Lower leg skin (tissue), 4 donors: ENCODE data around the gene XRCC1. TPM values are rescaled to one million over a fixed set of nuclear protein-coding genes. Genes with fewer than 3 reads are reported as not detected.

Experiments used
- DNase-seq, 2 donors: peaks; one replicate each; pipeline ENCODE4 v3.0.0-alpha.2; 2019; ENCODE audit warnings: low spot score in 2 of 2
- H3K4me3 ChIP-seq: fragments of 200-600 bp; sonication (generic); 2 replicates; pipeline ENCODE4 v1.5.1; 2017; ENCODE audit warnings: mild to moderate bottlenecking, low read depth; ENCODE audit not compliant: poor library complexity, severe bottlenecking
- CTCF ChIP-seq, 3 donors: fragments of 450-650 bp; IDR thresholded peaks; one replicate each; pipeline ENCODE4 v1.5.1; 2016; ENCODE audit warnings: antibody characterized with exemption in 3 of 3, mild to moderate bottlenecking in 3 of 3, moderate library complexity in 2 of 3
- POLR2A ChIP-seq, 2 donors: fragments of 450-650 bp; IDR thresholded peaks; one replicate each; pipeline ENCODE4 v1.6.1; 2016 to 2017; ENCODE audit warnings: antibody characterized with exemption in 2 of 2, mild to moderate bottlenecking in 1 of 2, moderate library complexity in 1 of 2
- WGBS, 2 donors: methylation state at CpG; one replicate each; pipeline ENCODE4 v1.1.5; 2018; 5-methylcytosine and 5-hydroxymethylcytosine counted together
- intact Hi-C: fragments of 100-400 bp; cut with DNase I; formaldehyde crosslinking; loops from one replicate; pipeline ENCODE4 v1.15.0; 2023; ENCODE audit warnings: low total_unique reads
- total RNA-seq, 4 donors: library from RNA; depleted of rRNA; stranded (reverse); fragments of >200 nt; gene quantifications; one replicate each; pipeline ENCODE4 v1.1.0, GENCODE V29; 2016

The XRCC1 gene
- total RNA-seq, 4 donors from 2014 or later, result 27.9 to 37.6 (median 31.5) TPM

- TF ChIP-seq POLR2A (IDR thresholded peaks at IDR 0.05) (no peak), CTCF (IDR thresholded peaks at IDR 0.05) (no peak)
- intact Hi-C loops, result no loop called here
These were observed 37.0 kb upstream of the XRCC1 start for GRCh38 chr19:43612374-43612773.

DNA sequence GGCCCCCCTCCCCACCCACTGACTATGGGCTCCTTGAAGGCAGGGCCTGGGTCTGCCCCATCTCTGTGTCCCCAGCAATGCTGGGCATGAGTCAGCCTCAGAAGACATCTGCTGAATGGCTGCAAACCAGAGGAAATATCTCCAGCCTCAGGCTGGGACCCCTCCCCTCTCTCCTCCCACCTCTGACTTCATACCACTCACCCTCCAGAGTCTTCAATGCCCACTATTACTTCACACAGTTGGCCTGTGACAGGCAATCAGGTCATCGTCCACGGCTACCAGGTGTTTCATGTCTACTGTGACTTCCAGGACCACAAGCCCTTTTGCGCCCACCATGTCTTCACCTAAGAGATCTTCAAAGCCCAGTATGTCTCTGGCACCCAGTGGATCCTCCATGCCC lies 36.5 kb upstream of the XRCC1 start, which contains the start of gene SRRM5:
Gene SRRM5 (plus strand): TSS at position 301 of the 400 bp plus-strand sequence. CDS start 34 bp downstream, at position 335.
- no peak within 1 kb of the TSS for H3K4me3 ChIP-seq
- TF ChIP-seq CTCF (IDR thresholded peaks at IDR 0.05), result no peak
- TF ChIP-seq POLR2A (IDR thresholded peaks at IDR 0.05), result no peak
- intact Hi-C loops, result no loop called here
- no peak for DNase-seq
- 96 to 98% methylated on average over 3 of the region's 3 CpGs for WGBS, 2 donors

More at GRCh38 chr19:43612374-43612773, 37.0 kb upstream of the XRCC1 start:
- H3K4me3 ChIP-seq, result no peak overlapping the region
- 93 to 97% methylated on average over 11 to 12 of the region's 12 CpGs for WGBS, 2 donors
- DNase-seq, result no peak

GRCh38 chr19:43610493-43610892 lies 35.2 kb upstream of the XRCC1 start:
- DNase-seq, result no peak
- 77 to 84% methylated on average over 3 of the region's 3 CpGs for WGBS, 2 donors
- TF ChIP-seq POLR2A (IDR thresholded peaks at IDR 0.05) (no peak), CTCF (IDR thresholded peaks at IDR 0.05) (no peak)
- intact Hi-C loops, result no loop called here
- no peak overlapping the region for H3K4me3 ChIP-seq

DNA sequence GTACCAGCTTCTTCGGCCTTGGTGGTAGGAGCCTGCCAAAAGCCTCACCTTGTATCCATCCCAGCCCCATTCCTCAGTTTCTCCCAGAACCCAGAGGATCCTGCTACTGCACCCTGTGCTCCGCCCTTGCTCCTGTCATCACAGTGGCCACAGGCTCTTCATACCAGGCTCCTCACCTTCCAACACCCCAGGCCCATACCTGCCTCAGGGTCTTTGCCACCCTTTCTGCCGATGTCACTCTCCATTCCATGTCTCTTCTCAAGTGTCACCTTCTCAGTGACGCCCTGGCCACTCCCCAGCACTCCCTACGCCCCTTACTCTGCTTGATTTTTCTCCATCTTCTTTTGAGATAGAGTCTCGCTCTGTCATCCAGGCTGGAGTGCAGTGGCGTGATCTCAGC lies 34.5 kb upstream of the XRCC1 start:
- WGBS, 2 donors, result 76 to 84% methylated on average over 7 of the region's 7 CpGs
- DNase-seq, result no peak
- TF ChIP-seq POLR2A (IDR thresholded peaks at IDR 0.05), result no peak
- no peak for TF ChIP-seq CTCF (IDR thresholded peaks at IDR 0.05)
- H3K4me3 ChIP-seq, result no peak overlapping the region
- intact Hi-C loops, result no loop called here

- no peak for DNase-seq
- intact Hi-C loops, result no loop called here
- WGBS, 2 donors, result 65 to 71% methylated on average over 28 of the region's 28 CpGs
- no peak overlapping the region for H3K4me3 ChIP-seq
- TF ChIP-seq CTCF (IDR thresholded peaks at IDR 0.05) (no peak), POLR2A (IDR thresholded peaks at IDR 0.05) (no peak)
These were observed 32.2 kb upstream of the XRCC1 start for GRCh38 chr19:43607238-43608205.
